Ishikawa (cell line): ENCODE results near the gene ADH6.

Experiments
- CEBPB ChIP-seq: IDR thresholded peaks from 2 replicates; pipeline ENCODE4 v1.6.1; 2012
- CREB1 ChIP-seq: IDR thresholded peaks from 2 replicates; pipeline ENCODE4 v1.6.1; 2012; ENCODE audit warnings: low read depth
- EGR1 ChIP-seq: IDR thresholded peaks from 2 replicates; pipeline ENCODE4 v1.6.1; 2012
- EP300 ChIP-seq: IDR thresholded peaks from 2 replicates; pipeline ENCODE4 v1.6.1; 2012; ENCODE audit warnings: borderline replicate concordance
- FOXM1 ChIP-seq: IDR thresholded peaks from 2 replicates; pipeline ENCODE4 v1.6.1; 2012; ENCODE audit warnings: low read depth, borderline replicate concordance
- NFIC ChIP-seq: IDR thresholded peaks from 2 replicates; pipeline ENCODE4 v1.6.1; 2012
- RAD21 ChIP-seq: IDR thresholded peaks from 2 replicates; pipeline ENCODE4 v1.6.1; 2012; ENCODE audit warnings: low read depth
- REST ChIP-seq: IDR thresholded peaks from 2 replicates; pipeline ENCODE4 v1.6.1; 2012; ENCODE audit warnings: low read depth, mild to moderate bottlenecking
- TAF1 ChIP-seq: IDR thresholded peaks from 2 replicates; pipeline ENCODE4 v1.6.1; 2012; ENCODE audit warnings: low read depth, mild to moderate bottlenecking
- TCF12 ChIP-seq: IDR thresholded peaks from 2 replicates; pipeline ENCODE4 v1.6.1; 2012; ENCODE audit warnings: low read depth
- TEAD4 ChIP-seq: IDR thresholded peaks from 2 replicates; pipeline ENCODE4 v1.6.1; 2012
- USF1 ChIP-seq: IDR thresholded peaks from 2 replicates; pipeline ENCODE4 v1.6.1; 2012
- YY1 ChIP-seq: IDR thresholded peaks from 2 replicates; pipeline ENCODE4 v1.6.1; 2012; ENCODE audit warnings: low read depth
- ZBTB7A ChIP-seq: IDR thresholded peaks from 2 replicates; pipeline ENCODE4 v1.6.1; 2012; ENCODE audit warnings: low read depth
- TF ChIP-seq, protein P1 (sequence below): IDR thresholded peaks from 2 replicates; pipeline ENCODE4 v1.6.1; 2012

ADH6 gene

DNA sequence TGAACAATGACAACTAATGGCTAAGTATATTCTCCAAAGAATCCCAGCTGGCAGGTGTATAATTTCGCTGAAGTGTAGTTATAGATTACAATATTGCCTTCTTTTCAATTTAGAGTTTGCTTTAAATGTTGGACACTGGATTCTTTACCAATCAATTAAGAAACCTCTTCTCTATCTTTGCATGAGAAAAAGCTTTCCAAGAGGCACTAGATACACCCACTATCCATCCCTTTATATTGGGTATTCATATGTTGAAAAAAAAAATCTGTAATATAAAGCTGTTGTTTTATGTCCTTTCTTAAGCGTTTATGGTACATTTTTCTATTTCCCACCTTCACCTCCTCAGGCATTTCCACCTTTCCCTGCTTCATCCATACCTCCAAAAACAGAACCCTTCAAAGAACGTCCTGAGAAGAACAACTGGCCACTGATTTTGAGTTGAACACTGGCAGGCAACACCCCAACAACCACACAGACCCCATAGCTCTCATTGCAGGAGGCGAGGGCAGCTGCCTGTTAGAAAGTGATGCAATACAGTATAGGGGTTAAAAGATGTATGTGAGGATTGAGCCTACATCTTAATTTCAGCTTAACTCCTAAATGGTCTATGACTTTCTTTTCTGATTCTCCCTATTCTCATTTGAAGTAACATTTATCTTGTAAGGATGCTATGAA is 11.8 kb downstream of the ADH6 start:
- TF ChIP-seq NFIC: no peak
- TF ChIP-seq YY1: no peak
- TF ChIP-seq, protein P1, sequence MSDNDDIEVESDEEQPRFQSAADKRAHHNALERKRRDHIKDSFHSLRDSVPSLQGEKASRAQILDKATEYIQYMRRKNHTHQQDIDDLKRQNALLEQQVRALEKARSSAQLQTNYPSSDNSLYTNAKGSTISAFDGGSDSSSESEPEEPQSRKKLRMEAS: no peak
- TF ChIP-seq REST: no peak
- no peak for TF ChIP-seq EP300
- TF ChIP-seq TCF12: no peak
- no peak for TF ChIP-seq CREB1
- TF ChIP-seq FOXM1: no peak
- TF ChIP-seq TEAD4: no peak
- no peak for TF ChIP-seq ZBTB7A
- TF ChIP-seq TAF1: no peak
- TF ChIP-seq EGR1: no peak
- TF ChIP-seq RAD21: no peak
- TF ChIP-seq USF1: no peak
- no peak for TF ChIP-seq CEBPB

GRCh38 chr4:99205153-99205979 is 13.7 kb downstream of the ADH6 start:
- TF ChIP-seq TAF1: no peak
- TF ChIP-seq EGR1: no peak
- TF ChIP-seq TEAD4: no peak
- no peak for TF ChIP-seq ZBTB7A
- TF ChIP-seq CREB1: no peak
- TF ChIP-seq USF1: no peak
- TF ChIP-seq, protein P1: no peak
- TF ChIP-seq RAD21: no peak
- TF ChIP-seq CEBPB: no peak
- TF ChIP-seq TCF12: no peak
- no peak for TF ChIP-seq NFIC
- TF ChIP-seq REST: no peak

DNA sequence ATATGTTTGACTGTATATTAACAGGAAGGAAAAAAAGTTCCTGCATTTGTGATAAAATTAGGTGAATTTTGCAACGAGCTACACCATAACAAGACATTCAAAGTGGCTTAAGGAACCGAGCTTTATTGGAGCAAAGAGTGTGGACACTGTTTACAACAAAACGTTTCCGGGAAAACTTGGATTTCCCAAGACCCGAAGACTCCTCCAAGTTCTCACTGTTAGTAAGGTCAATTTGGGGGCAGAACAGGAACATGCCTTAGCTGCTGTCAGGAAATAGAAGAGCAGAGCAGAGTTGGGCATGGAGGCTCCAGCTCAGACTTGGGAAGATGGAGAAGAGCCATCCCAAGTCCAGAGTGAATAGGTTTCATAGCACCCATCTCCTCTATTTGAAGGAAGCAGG is 16.5 kb downstream of the ADH6 start:
- TF ChIP-seq ZBTB7A (no peak), TEAD4 (no peak), NFIC (no peak), EGR1 (no peak), EP300 (no peak), TAF1 (no peak), TCF12 (no peak), REST (no peak), CREB1 (no peak), CEBPB (no peak)
- TF ChIP-seq, protein P1: no peak

GRCh38 chr4:99202094-99202493 is 17.0 kb downstream of the ADH6 start:
- TF ChIP-seq, protein P1: no peak
- TF ChIP-seq USF1 (no peak), TEAD4 (no peak), RAD21 (no peak), CREB1 (no peak), NFIC (no peak), TCF12 (no peak), YY1 (no peak), CEBPB (no peak), REST (no peak), TAF1 (no peak), FOXM1 (no peak), EGR1 (no peak)
